SH-SY5Y (cell line): ENCODE data around the gene PASD1.

Experiments
- GATA2 ChIP-seq: IDR thresholded peaks from 2 replicates; pipeline ENCODE4 v1.6.1; 2011; ENCODE audit warnings: mild to moderate bottlenecking, low read depth, low read length
- GATA3 ChIP-seq: IDR thresholded peaks from 2 replicates; pipeline ENCODE4 v1.6.1; 2011; ENCODE audit warnings: low read depth, mild to moderate bottlenecking, low read length, moderate library complexity

DNA sequence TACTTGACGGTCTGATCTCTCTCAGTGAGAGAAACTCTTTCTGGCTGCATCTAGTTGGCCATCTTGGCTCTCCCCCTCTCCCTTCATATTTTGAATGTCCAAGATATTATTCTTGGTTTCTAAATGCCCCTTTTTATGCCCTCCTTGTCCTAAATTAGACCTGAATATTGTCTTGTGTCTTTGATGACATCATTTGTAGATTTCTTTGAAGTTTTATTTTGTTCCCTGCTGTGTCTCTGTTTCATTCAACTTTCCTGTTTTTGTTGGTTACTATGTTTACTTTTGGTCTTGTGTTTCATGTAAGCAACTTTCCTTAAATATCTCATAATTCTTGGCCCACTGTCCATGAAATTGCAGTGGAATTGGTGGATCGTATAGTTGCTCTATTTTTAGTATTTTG, 46.1 kb upstream of the PASD1 start:
- TF ChIP-seq GATA2: no peak
- TF ChIP-seq GATA3: no peak
